GM12875 (cell line): ENCODE measurements around the gene HNRNPM.

Experiments used
- H3K4me3 ChIP-seq: one replicate; pipeline ENCODE4 v1.5.1; 2011; ENCODE audit warnings: low read depth, low read length, control low read depth
- TF ChIP-seq, protein P1 (sequence below): IDR thresholded peaks from 2 replicates; pipeline ENCODE4 v1.5.1; 2011; ENCODE audit warnings: low read depth, mild to moderate bottlenecking, control low read depth, inconsistent platforms, low read length, moderate library complexity, borderline replicate concordance; ENCODE audit not compliant: insufficient read depth

The HNRNPM gene

GRCh38 chr19:8478598-8478997, 33.8 kb downstream of the HNRNPM start:
- H3K4me3 ChIP-seq: no peak overlapping the region
- TF ChIP-seq, protein P1, sequence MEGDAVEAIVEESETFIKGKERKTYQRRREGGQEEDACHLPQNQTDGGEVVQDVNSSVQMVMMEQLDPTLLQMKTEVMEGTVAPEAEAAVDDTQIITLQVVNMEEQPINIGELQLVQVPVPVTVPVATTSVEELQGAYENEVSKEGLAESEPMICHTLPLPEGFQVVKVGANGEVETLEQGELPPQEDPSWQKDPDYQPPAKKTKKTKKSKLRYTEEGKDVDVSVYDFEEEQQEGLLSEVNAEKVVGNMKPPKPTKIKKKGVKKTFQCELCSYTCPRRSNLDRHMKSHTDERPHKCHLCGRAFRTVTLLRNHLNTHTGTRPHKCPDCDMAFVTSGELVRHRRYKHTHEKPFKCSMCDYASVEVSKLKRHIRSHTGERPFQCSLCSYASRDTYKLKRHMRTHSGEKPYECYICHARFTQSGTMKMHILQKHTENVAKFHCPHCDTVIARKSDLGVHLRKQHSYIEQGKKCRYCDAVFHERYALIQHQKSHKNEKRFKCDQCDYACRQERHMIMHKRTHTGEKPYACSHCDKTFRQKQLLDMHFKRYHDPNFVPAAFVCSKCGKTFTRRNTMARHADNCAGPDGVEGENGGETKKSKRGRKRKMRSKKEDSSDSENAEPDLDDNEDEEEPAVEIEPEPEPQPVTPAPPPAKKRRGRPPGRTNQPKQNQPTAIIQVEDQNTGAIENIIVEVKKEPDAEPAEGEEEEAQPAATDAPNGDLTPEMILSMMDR: no peak

GRCh38 chr19:8481201-8481600, 36.4 kb downstream of the HNRNPM start:
- TF ChIP-seq, protein P1: no peak
- no peak overlapping the region for H3K4me3 ChIP-seq

DNA sequence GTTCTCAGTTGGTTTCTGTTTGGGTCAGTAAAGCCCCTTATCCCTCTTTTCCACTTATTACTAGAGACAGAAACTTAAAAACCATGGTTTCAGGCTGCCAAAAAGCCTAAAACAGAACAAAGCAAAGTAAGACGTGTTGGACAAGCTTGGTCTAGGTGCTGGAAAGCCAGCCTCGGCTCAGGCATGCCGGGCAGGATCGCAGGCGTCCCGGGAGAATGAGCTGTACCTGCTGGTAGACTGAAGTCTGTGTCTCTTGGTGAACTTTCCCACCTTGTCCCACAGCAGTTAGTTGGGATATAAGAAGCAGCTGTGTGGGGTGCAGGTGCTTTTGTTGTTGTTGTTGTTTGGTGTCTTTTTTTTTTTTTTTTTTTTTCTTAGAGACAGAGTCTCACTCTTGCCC, 36.8 kb downstream of the HNRNPM start:
- TF ChIP-seq, protein P1: no peak
- no peak overlapping the region for H3K4me3 ChIP-seq

DNA sequence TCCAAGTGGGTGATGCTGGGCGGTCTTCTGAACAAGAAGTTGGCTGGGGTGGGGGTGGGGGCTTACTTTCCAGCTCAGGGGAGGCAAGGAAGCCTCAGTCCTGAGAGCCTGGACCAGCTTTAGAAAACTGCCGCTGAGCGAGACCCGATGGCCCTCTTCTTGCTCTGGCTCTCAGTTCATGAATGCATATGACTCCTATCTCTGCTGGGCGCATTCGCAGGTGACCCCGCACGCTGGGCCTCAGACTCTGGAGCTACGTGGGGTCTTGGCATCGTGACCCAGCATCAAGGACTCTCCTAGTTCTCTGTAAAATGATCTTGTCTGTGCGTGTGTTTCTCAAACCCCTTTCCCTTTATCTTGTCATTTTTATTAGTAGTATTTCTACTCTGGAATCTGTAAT, 37.9 kb downstream of the HNRNPM start:
- TF ChIP-seq, protein P1: no peak
- no peak overlapping the region for H3K4me3 ChIP-seq

DNA sequence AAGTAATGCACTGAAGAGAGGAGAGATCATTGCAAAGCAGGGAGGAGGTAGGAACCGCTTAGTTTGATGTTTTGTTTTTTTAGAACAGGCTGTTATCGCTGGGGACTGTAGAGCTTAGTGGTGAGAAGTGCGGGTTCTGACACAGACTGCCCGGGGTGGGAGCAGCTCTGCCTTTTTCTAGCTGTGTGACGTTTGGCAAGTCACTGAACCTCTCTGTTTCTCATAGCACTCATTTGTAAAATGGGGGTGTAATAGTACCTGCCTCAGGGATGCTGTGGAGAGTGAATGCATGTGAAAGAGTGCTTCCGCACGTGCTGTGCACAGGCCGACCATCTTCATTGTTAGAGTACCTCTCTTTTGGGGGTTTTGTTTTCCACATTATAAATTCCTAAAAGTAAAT, 38.4 kb downstream of the HNRNPM start:
- TF ChIP-seq, protein P1: no peak
- no peak overlapping the region for H3K4me3 ChIP-seq

DNA sequence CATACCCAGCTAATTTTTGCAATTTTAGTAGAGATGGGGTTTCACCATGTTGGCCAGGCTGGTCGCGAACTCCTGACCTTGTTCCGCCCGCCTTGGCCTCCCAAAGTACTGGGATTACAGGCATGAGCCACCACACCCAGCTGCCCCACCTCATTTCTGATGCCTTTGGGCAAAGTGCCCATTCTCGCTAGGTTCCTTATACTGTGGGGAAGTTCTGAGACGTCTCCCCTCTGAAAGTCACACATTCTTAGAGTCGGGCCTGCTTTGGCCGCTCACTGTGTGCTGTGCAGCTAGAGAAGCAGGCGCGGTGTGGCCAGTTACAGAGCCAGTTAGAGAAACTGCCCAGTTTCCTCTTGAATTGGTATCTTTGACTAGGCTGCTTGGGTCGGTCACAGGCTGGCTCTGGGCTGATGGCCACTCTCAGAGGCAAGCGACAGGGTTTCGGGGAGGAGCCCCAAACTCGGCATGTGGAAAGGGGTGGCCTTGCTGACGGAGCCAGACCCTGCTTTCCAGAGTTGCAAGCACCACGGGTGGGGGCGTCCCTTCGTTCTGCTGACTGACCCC, 39.6 kb downstream of the HNRNPM start:
- TF ChIP-seq, protein P1: no peak
- H3K4me3 ChIP-seq: no peak overlapping the region

GRCh38 chr19:8485561-8486371, 41.0 kb downstream of the HNRNPM start:
- TF ChIP-seq, protein P1: no peak
- H3K4me3 ChIP-seq: no peak overlapping the region
